Liver (tissue), 9 donors: Measurements from ENCODE around the gene AKR1A1. TPM values are rescaled to one million over a fixed set of nuclear protein-coding genes. Genes with fewer than 3 reads are reported as not detected.

ENCODE experiments used
- DNase-seq: peaks from one replicate; pipeline ENCODE4 v3.0.0-alpha.2; 2017; ENCODE audit warnings: low spot score
- H3K27ac ChIP-seq, 2 donors: one replicate each; pipeline ENCODE4 v1.7.0; 2013; ENCODE audit warnings: inconsistent platforms in 2 of 2, low read length in 2 of 2, control low read depth in 1 of 2, low read depth in 1 of 2, mild to moderate bottlenecking in 1 of 2
- H3K27me3 ChIP-seq, 4 donors: one replicate each; pipeline versions ENCODE4 v1.6.1 to v1.7.0; 2013; ENCODE audit warnings: low read length in 3 of 4, inconsistent platforms in 1 of 4, mild to moderate bottlenecking in 1 of 4, moderate library complexity in 1 of 4; ENCODE audit not compliant: control insufficient read depth in 4 of 4, insufficient read depth in 4 of 4
- H3K36me3 ChIP-seq, 4 donors: one replicate each; pipeline versions ENCODE4 v1.6.1 to v1.7.0; 2013; ENCODE audit warnings: low read length in 3 of 4, mild to moderate bottlenecking in 3 of 4, low read depth in 1 of 4, moderate library complexity in 1 of 4; ENCODE audit not compliant: control insufficient read depth in 4 of 4, insufficient read depth in 3 of 4
- H3K4me1 ChIP-seq, 4 donors: one replicate each; pipeline versions ENCODE4 v1.6.1 to v1.7.0; 2013; ENCODE audit warnings: low read length in 3 of 4, mild to moderate bottlenecking in 3 of 4, moderate library complexity in 1 of 4; ENCODE audit not compliant: control insufficient read depth in 4 of 4, insufficient read depth in 4 of 4
- H3K4me3 ChIP-seq, 3 donors: one replicate each; pipeline versions ENCODE4 v1.6.1 to v1.7.0; 2013; ENCODE audit warnings: low read length in 3 of 3, control low read depth in 1 of 3, low read depth in 1 of 3, mild to moderate bottlenecking in 1 of 3
- H3K9ac ChIP-seq, 2 donors: one replicate each; pipeline ENCODE4 v1.7.0; 2013; ENCODE audit warnings: low read length in 2 of 2, mild to moderate bottlenecking in 2 of 2, moderate library complexity in 2 of 2, control low read depth in 1 of 2, low read depth in 1 of 2
- H3K9me3 ChIP-seq, 4 donors: one replicate each; pipeline versions ENCODE4 v1.6.1 to v1.7.0; 2013; ENCODE audit warnings: low read length in 3 of 4; ENCODE audit not compliant: control insufficient read depth in 4 of 4
- CTCF ChIP-seq: fragments of 150-350 bp; IDR thresholded peaks from 2 replicates; pipeline ENCODE4 v1.5.1; 2017; ENCODE audit warnings: improper control_type of control experiment, low read depth, low read length; ENCODE audit not compliant: missing input control
- EGR1 ChIP-seq, 2 donors: IDR thresholded peaks; 2 replicates each; pipeline ENCODE4 v1.6.1; 2016 to 2018; ENCODE audit warnings: antibody characterized with exemption in 2 of 2, low read depth in 2 of 2
- FOXA1 ChIP-seq: IDR thresholded peaks from 2 replicates; pipeline ENCODE4 v1.6.1; 2016; ENCODE audit warnings: antibody characterized with exemption
- FOXA2 ChIP-seq: IDR thresholded peaks from 2 replicates; pipeline ENCODE4 v1.6.1; 2016; ENCODE audit warnings: antibody characterized with exemption
- GABPA ChIP-seq, 2 donors: IDR thresholded peaks in 1 of 2; conservative IDR thresholded peaks in 1 of 2; 2 replicates each; pipeline ENCODE4 v1.6.1; 2016; ENCODE audit warnings: antibody characterized with exemption in 2 of 2, mild to moderate bottlenecking in 1 of 2, moderate library complexity in 1 of 2
- HNF4A ChIP-seq, 2 donors: conservative IDR thresholded peaks; 2 replicates each; pipeline ENCODE4 v1.6.1; 2016; ENCODE audit warnings: antibody characterized with exemption in 2 of 2, mild to moderate bottlenecking in 2 of 2
- JUND ChIP-seq, 2 donors: IDR thresholded peaks; 2 replicates each; pipeline ENCODE4 v1.6.1; 2016; ENCODE audit warnings: antibody characterized with exemption in 2 of 2
- MAX ChIP-seq: IDR thresholded peaks from 2 replicates; pipeline ENCODE4 v1.6.1; 2016; ENCODE audit warnings: antibody characterized with exemption
- NR2F2 ChIP-seq: IDR thresholded peaks from 2 replicates; pipeline ENCODE4 v1.6.1; 2016; ENCODE audit warnings: antibody characterized with exemption
- RAD21 ChIP-seq, 2 donors: IDR thresholded peaks; 2 replicates each; pipeline ENCODE4 v1.6.1; 2016; ENCODE audit warnings: antibody characterized with exemption in 2 of 2, mild to moderate bottlenecking in 2 of 2
- REST ChIP-seq: IDR thresholded peaks from 2 replicates; pipeline ENCODE4 v1.6.1; 2016; ENCODE audit warnings: antibody characterized with exemption, mild to moderate bottlenecking
- RXRA ChIP-seq, 2 donors: IDR thresholded peaks; 2 replicates each; pipeline ENCODE4 v1.6.1; 2017 to 2018; ENCODE audit warnings: antibody characterized with exemption in 2 of 2, mild to moderate bottlenecking in 1 of 2
- SP1 ChIP-seq: IDR thresholded peaks from 2 replicates; pipeline ENCODE4 v1.6.1; 2018; ENCODE audit warnings: antibody characterized with exemption, mild to moderate bottlenecking
- ZBTB33 ChIP-seq: IDR thresholded peaks from 2 replicates; pipeline ENCODE4 v1.6.1; 2016; ENCODE audit warnings: antibody characterized with exemption
- WGBS: extraction: QIAGEN DNeasy Blood & Tissue Kit; methylation state at CpG from one replicate; pipeline ENCODE4 v1.1.7; 2013; 5-methylcytosine and 5-hydroxymethylcytosine counted together
- polyA plus RNA-seq, 2 donors: library from polyadenylated mRNA; stranded (reverse) in 1 of 2; unstranded in 1 of 2; fragments of 200-250 nt in 1 of 2; fragments of >200 nt in 1 of 2; fragmentation: Nextera tagmentation in 1 of 2; extraction: Ambion mirVana in 1 of 2; gene quantifications; one replicate each; pipeline versions ENCODE4 v1.2.1 to v1.2.3, GENCODE V29; 2013 to 2015
- total RNA-seq, 2 donors: library from RNA; depleted of rRNA; stranded (reverse); fragments of >200 nt; gene quantifications; one replicate each; pipeline ENCODE4 v1.2.3, GENCODE V29; 2014
- TF ChIP-seq, protein P1 (sequence below): IDR thresholded peaks from 2 replicates; pipeline ENCODE4 v1.6.1; 2016; ENCODE audit warnings: antibody characterized with exemption
- donor health status: healthy.
- donor health status: healthy.
- donor health status: healthy.
- donor health status: healthy.
- donor health status: healthy.

Gene AKR1A1
- total and polyA plus RNA-seq, 4 donors = 86.3 to 253 (median 218) TPM

DNA sequence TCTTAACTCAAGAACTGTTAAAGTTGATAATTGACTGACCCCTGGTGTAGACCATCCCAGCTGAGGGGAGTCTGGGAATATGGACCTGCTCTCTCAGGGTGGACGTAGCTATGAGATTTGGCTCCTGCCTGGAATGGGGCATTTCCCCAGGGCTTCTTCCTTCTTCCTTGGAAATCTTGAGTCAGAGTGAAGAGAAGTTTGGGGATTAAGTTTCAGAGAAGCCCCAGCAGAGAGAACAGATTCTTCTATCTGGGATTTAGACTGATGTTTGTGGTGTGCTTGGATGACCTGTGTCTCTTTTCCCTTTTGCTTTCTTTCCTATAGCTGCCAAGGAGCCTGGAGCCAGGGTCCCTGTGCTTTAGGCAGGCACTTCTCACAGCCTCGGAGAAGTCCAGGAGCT, 13.2 kb downstream of the AKR1A1 start:
- Histone ChIP-seq H3K27me3 (no peaks in the 10 kb centered on the region), H3K4me3 (no peak overlapping the region), H3K27ac (no peak overlapping the region), H3K9ac (no peak overlapping the region), H3K4me1 (peaks cover 0 to 7% (median 0%) of the 10 kb centered on the region in 4 donors), H3K9me3 (no peaks in the 10 kb centered on the region), H3K36me3 (peaks cover 10 to 45% (median 39%) of the 10 kb centered on the region in 4 donors)
- 94% methylated on average over 2 of the region's 2 CpGs for WGBS
- no peak for DNase-seq
- TF ChIP-seq RXRA (IDR thresholded peaks at IDR 0.05) (no peak), MAX (no peak), GABPA (IDR thresholded peaks at IDR 0.05 in 1 of 2, conservative IDR thresholded peaks at IDR 0.05 in 1 of 2) (no peak)
- TF ChIP-seq, protein P1, sequence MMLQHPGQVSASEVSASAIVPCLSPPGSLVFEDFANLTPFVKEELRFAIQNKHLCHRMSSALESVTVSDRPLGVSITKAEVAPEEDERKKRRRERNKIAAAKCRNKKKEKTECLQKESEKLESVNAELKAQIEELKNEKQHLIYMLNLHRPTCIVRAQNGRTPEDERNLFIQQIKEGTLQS = no peak

DNA sequence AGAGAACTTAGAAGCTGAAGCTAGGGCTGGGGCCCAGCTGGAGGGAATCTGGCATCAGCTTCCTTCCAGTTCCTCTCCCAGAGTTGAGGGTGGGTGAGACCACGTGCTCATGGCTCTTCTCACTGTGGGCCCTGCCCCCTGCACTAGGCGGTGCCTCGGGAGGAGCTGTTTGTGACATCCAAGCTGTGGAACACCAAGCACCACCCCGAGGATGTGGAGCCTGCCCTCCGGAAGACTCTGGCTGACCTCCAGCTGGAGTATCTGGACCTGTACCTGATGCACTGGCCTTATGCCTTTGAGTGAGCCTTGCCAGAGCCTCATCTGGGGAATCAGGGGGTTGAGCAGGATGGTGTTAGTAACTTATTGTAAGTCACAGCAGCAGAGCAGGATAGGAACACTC, 16.1 kb downstream of the AKR1A1 start:
- Histone ChIP-seq H3K9me3 (no peaks in the 10 kb centered on the region), H3K27me3 (no peaks in the 10 kb centered on the region), H3K4me3 (no peak overlapping the region), H3K9ac (no peak overlapping the region), H3K27ac (no peak overlapping the region), H3K4me1 (peaks cover 0 to 3% (median 0%) of the 10 kb centered on the region in 4 donors), H3K36me3 (peaks cover 11 to 59% (median 47%) of the 10 kb centered on the region in 4 donors)
- 32% methylated on average over 5 of the region's 5 CpGs for WGBS
- TF ChIP-seq HNF4A (conservative IDR thresholded peaks at IDR 0.05) (no peak), NR2F2 (peak; percentile 71)
- DNase-seq = no peak

DNA sequence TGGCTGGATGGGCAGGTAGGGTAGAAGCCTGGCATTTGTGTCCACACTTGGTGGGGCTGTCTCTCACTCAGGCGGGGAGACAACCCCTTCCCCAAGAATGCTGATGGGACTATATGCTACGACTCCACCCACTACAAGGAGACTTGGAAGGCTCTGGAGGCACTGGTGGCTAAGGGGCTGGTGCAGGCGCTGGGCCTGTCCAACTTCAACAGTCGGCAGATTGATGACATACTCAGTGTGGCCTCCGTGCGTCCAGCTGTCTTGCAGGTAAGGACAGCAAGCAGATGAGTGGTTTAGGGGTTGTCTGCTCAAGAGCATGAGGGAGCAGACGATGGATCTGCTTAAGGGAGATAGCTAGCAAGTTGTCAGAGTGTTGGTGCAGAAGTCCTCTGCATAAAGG, 17.3 kb downstream of the AKR1A1 start:
- H3K4me3 ChIP-seq = no peak overlapping the region
- H3K9ac ChIP-seq = no peak overlapping the region
- WGBS = 92% methylated on average over 7 of the region's 7 CpGs
- TF ChIP-seq FOXA2 (no peak), HNF4A (conservative IDR thresholded peaks at IDR 0.05) (no peak), ZBTB33 (no peak), JUND (IDR thresholded peaks at IDR 0.05) (no peak), MAX (no peak), RXRA (IDR thresholded peaks at IDR 0.05) (no peak), SP1 (no peak), FOXA1 (no peak), REST (no peak), GABPA (IDR thresholded peaks at IDR 0.05 in 1 of 2, conservative IDR thresholded peaks at IDR 0.05 in 1 of 2) (no peak), EGR1 (IDR thresholded peaks at IDR 0.05; ENCODE audit: low read depth in 2 of 2) (no peak), RAD21 (IDR thresholded peaks at IDR 0.05) (no peak), CTCF (no peak)
- TF ChIP-seq, protein P1 = no peak
- H3K36me3 ChIP-seq = peaks cover 11 to 54% (median 43%) of the 10 kb centered on the region in 4 donors
- DNase-seq = no peak
- H3K9me3 ChIP-seq = no peaks in the 10 kb centered on the region
- no peak overlapping the region for H3K27ac ChIP-seq
- H3K4me1 ChIP-seq = peaks cover 0 to 3% (median 0%) of the 10 kb centered on the region in 4 donors
- H3K27me3 ChIP-seq = no peaks in the 10 kb centered on the region
